DOHH2 (cell line): ENCODE data around the gene DYNLT1.

Experiments
- EZH2phosphoT487 ChIP-seq: fragments of 200-600 bp; sonication (generic); IDR thresholded peaks from 2 replicates; pipeline ENCODE4 v1.6.1; 2017; ENCODE audit warnings: borderline replicate concordance, mild to moderate bottlenecking, antibody characterized with exemption, low read length, moderate library complexity, mixed read lengths
- TF ChIP-seq, protein P1 (sequence below): fragments of 200-600 bp; sonication (generic); IDR thresholded peaks from one replicate; pipeline ENCODE4 v1.5.1; 2014; ENCODE audit warnings: antibody characterized with exemption, mild to moderate bottlenecking, low read depth, low read length; ENCODE audit not compliant: poor library complexity, severe bottlenecking

DNA sequence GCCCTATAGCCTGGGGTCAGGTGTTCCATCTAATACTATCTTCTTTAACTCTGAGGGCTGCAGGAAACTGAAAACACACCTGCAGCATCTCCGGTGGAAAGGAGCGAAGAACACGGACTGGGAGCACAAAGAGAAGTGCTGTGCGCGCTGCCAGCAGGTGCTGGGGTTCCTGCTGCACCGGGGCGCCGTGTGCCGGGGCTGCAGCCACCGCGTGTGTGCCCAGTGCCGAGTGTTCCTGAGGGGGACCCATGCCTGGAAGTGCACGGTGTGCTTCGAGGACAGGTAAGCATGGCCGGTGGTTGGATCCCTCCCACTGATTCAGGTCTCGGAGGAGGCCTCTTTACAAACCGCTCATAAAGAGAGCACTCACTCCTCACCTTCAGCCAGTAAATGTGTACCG is 20.8 kb upstream of the DYNLT1 start:
- TF ChIP-seq, protein P1, sequence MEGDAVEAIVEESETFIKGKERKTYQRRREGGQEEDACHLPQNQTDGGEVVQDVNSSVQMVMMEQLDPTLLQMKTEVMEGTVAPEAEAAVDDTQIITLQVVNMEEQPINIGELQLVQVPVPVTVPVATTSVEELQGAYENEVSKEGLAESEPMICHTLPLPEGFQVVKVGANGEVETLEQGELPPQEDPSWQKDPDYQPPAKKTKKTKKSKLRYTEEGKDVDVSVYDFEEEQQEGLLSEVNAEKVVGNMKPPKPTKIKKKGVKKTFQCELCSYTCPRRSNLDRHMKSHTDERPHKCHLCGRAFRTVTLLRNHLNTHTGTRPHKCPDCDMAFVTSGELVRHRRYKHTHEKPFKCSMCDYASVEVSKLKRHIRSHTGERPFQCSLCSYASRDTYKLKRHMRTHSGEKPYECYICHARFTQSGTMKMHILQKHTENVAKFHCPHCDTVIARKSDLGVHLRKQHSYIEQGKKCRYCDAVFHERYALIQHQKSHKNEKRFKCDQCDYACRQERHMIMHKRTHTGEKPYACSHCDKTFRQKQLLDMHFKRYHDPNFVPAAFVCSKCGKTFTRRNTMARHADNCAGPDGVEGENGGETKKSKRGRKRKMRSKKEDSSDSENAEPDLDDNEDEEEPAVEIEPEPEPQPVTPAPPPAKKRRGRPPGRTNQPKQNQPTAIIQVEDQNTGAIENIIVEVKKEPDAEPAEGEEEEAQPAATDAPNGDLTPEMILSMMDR: no peak
- TF ChIP-seq EZH2phosphoT487: no peak
